ENCODE data around the gene AAGAB.
"Not testable (repeated sequence)": the region's sequence is repeated elsewhere in the genome, so short reads cannot be mapped to it uniquely, and the experiment has no call there.

Gene AAGAB

DNA sequence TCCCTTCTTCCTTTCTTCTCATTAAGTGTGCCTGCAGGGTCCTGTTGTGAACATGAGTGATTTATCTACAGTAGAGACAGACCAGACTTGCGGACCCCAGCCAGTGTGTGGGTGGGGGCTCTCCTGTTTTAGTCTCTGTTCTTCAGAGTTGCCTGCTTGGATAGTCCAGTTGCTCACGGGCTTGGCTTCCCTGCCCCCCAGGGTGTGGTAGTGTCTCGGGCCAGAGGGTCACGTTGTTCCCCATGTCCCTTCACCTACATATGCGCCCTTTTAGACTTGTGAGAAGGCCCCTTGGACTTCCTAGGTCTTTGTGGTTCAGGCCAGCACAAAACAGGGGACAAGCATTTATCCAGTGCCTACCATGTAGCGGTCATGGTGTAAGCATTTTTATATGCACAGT lies 85.8 kb downstream of the AAGAB start:
- DNase-seq: no peak

DNA sequence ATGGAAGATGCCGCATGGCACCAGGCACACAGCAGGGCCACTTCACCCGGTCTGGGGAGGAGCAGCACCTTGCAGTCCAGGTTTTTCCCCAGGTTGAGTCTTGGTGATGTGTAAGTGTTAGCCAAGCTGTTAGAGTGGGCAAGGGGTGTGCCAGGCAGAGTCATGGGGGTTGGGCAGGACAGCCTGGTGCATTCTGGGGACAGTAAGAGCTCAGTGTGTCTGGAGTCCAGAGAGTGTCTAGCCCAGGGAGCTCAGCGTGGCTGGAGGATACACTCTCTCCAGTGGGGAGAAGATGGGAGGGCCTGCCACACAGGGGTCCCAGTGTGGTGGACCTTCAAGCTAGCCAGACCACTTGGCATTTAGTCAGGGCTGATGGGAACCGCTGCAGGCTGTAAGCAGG lies 87.4 kb downstream of the AAGAB start:
- DNase-seq: no peak

DNA sequence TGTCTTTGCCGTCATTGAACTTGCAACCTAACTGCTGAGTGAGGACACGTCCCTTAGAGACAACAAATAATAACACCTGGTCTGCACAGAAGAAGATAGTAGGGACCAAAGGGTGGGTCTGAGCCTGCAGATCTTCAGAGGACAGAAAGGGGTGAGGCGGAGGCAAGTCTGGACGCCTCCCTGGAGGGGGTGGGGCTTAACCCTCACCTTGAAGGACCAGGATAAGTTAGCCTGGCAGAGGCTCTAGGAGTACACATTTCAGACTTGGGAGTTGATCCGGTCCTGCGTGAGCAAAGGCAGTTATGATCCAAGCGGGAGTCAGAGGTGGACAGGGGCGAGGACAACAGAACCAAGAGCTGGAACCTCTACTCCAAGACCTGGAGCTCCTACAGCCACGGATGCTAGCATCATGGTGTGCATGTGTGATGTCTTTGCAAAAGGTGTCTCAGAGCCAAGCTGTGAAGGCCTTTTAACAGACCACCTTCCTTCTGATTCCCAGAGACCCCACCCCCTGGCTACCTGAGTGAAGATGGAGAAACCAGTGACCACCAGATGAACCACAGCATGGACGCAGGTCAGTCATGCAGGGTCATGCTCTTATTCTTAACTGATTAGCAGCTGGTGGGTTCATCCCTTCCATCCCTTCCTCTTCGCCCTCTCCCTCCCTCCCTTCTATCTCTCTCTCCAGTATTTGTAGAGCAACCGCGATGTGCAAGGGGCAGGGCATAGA lies 88.0 kb downstream of the AAGAB start:
- no peak for DNase-seq

- no peak for DNase-seq
These were observed 88.9 kb downstream of the AAGAB start for GRCh38 chr15:67165254-67166253.

GRCh38 chr15:67164811-67165253 lies 89.6 kb downstream of the AAGAB start:
- no peak for DNase-seq

- DNase-seq: no peak
These were observed 90.1 kb downstream of the AAGAB start for GRCh38 chr15:67164401-67164791.

DNA sequence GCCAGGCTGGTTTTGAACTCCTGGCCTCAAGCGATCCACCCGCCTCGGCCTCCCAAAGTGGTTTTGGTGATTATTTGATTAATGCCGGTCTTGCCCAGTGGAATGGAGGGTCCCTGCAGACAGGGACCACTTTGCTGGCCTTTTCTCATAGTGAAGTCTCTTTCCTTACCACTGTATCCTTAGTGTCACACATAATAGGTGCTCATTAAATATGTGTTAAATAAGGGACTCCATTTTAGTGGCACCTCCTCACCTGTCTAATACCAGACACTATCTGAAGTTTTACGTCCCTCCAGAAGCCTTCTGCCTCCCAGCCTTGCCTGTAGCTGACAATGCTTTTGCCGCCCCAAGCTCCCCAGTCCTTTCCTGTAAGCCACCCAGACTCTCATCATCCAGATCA lies 91.3 kb downstream of the AAGAB start:
- DNase-seq: no peak

- no peak for DNase-seq
These were observed 92.6 kb downstream of the AAGAB start for GRCh38 chr15:67161881-67162280.

DNA sequence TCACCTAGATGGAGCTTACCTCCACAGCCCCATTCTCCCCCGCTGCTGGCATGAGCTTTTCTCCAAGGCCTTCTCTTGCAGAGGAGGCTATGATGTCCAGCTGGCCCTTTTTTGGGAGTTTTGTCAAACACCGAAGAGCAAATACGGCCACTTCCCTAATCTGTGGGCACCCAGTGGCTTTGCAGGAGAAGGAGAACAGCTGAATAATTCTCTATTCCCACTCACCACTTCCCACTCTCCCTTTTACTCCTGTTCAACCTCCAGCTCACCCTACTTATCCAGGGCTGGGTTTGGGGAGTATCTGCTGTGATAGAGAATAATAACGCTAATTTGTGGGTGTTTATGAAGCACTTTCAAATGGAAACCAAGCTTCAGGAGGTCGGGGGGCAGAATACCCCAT lies 93.0 kb downstream of the AAGAB start:
- no peak for DNase-seq

- no peak for DNase-seq
These were observed 96.1 kb downstream of the AAGAB start for GRCh38 chr15:67158367-67158766.

- DNase-seq: no peak
These were observed 96.8 kb downstream of the AAGAB start for GRCh38 chr15:67157521-67158252.

DNA sequence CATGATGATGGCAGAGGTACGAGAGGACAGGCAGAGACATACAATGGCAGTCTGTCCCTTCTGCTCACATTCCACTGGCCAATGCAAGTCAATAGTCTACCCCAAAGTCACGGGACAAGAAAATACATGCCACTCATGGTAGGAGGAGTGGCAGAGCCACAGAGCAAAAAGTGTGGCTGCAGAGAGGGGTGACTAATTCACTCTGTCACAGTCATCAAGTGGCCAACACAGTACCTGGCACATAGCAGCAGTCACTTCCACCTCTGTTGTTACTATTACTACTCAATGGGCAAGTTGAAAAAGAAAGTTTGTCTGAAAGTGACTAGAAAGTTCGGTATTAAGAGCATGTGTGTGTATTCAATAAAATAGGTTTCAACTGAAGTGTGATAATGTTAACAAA lies 97.6 kb downstream of the AAGAB start:
- DNase-seq: no peak

DNA sequence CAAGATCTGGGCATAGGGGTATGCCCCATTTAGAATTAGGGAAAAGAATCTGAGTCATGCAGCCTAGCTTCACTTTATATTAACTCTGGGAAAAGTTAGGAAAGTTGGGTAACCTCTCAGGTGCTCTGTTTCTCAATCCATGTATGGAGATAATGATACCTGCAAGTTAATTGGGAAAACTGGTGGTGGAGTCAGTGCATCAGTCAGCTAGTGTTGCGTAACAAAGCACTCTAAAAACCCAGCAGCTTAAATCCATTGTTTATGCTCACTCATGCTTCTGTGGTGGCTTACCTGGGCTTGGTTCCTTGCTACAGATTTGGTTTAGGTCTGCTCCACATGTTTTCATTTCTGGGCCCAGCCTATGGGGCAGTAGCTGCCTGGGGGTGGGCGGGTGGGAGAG lies 98.0 kb downstream of the AAGAB start:
- DNase-seq: no peak

DNA sequence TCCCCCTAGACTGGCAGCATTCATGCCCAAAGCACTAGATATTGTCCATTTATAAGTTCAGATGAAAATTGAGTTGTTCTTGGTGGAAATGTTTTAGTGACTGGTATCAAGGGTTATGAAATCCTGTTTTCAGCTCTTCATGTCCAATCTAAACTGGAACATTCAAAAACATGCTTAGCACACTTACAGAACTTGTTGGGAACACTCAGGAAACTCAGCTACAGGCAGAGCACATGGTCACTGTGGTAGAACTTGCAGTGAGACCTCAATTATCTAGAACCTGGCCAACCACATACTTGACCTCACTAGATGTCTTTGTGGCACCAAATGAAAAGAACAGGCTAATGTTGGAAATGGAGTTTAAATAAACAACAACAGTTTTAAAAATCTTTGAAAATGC lies 100.2 kb downstream of the AAGAB start:
- DNase-seq: no peak

- not testable (repeated sequence) for DNase-seq
These were observed 101.4 kb downstream of the AAGAB start for GRCh38 chr15:67153044-67153443.

- no peak for DNase-seq
These were observed 102.0 kb downstream of the AAGAB start for GRCh38 chr15:67152429-67152828.
